Lower leg skin (tissue), 4 donors: ENCODE data around the gene TMEM187. TPM values are rescaled to one million over a fixed set of nuclear protein-coding genes. Genes with fewer than 3 reads are reported as not detected.

Experiments
- DNase-seq, 2 donors: peaks; one replicate each; pipeline ENCODE4 v3.0.0-alpha.2; 2019; ENCODE audit warnings: low spot score in 2 of 2
- H3K4me3 ChIP-seq: fragments of 200-600 bp; sonication (generic); 2 replicates; pipeline ENCODE4 v1.5.1; 2017; ENCODE audit warnings: mild to moderate bottlenecking, low read depth; ENCODE audit not compliant: poor library complexity, severe bottlenecking
- CTCF ChIP-seq, 3 donors: fragments of 450-650 bp; IDR thresholded peaks; one replicate each; pipeline ENCODE4 v1.5.1; 2016; ENCODE audit warnings: antibody characterized with exemption in 3 of 3, mild to moderate bottlenecking in 3 of 3, moderate library complexity in 2 of 3
- POLR2A ChIP-seq, 2 donors: fragments of 450-650 bp; IDR thresholded peaks; one replicate each; pipeline ENCODE4 v1.6.1; 2016 to 2017; ENCODE audit warnings: antibody characterized with exemption in 2 of 2, mild to moderate bottlenecking in 1 of 2, moderate library complexity in 1 of 2
- WGBS, 2 donors: methylation state at CpG; one replicate each; pipeline ENCODE4 v1.1.5; 2018; 5-methylcytosine and 5-hydroxymethylcytosine counted together
- intact Hi-C: fragments of 100-400 bp; cut with DNase I; formaldehyde crosslinking; loops from one replicate; pipeline ENCODE4 v1.15.0; 2023; ENCODE audit warnings: low total_unique reads
- total RNA-seq, 4 donors: library from RNA; depleted of rRNA; stranded (reverse); fragments of >200 nt; gene quantifications; one replicate each; pipeline ENCODE4 v1.1.0, GENCODE V29; 2016

Gene TMEM187
- total RNA-seq, 4 donors from 2014 or later = 10.1 to 21.6 (median 14.4) TPM

DNA sequence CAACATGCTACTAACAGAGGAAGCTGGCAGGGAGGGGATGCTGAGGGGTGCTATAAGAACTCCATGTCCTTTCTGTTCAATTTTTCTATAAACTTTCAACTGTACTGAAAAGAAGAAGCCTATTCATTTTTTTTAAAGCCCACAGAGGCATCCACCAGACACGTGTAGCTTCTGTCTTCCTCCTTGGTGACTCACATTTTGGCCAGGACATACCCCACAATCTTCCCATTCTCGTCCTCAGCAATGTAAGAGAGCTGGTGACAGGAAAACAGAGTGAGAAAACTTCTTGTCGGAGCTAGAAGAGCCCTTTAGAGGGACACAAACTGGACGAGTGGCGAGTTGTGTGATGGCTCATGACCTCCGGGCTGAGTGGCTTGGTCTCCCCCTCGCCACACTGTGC is 38.8 kb upstream of the TMEM187 start:
- intact Hi-C loops = no loop called here
- no peak overlapping the region for H3K4me3 ChIP-seq
- 27 to 44% methylated on average over 7 of the region's 7 CpGs for WGBS, 2 donors
- no peak for DNase-seq
- no peak for TF ChIP-seq POLR2A (IDR thresholded peaks at IDR 0.05)
- no peak for TF ChIP-seq CTCF (IDR thresholded peaks at IDR 0.05)

DNA sequence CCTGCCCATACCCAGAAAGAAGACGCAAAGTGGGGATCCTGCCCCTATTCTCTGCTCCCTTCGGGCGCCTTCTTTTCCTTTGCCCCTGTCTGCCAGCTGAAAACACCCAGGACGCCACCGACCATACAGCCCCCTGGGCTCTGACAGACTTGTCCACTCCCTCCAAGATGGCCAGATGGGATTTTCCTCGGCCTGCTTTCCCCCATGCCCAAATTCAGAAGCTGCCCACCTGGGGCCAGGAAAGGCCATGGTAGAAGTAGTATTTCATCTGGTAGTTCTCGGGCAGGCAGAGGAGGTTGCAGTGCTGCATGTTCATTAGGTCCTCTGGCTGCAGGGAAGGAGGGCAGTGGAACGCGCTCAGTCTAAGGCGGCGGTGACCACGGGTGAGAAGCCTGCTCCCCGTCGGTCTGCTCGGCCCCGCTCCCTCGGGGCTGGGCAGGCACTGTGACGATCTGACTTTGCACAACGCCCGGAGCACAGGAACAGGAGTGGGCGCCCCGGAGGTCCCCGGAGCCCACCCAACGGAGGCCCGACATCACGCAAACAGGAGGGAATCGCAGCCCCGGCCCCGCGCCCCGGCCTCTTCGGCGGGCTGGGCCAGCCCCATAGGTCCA is 38.3 kb upstream of the TMEM187 start:
- TF ChIP-seq CTCF (IDR thresholded peaks at IDR 0.05) (no peak), POLR2A (IDR thresholded peaks at IDR 0.05) (no peak)
- peak overlapping the region; percentile 58 for H3K4me3 ChIP-seq
- no peak for DNase-seq
- intact Hi-C loops = no loop called here
- 10 to 26% methylated on average over 6 to 29 of the region's 33 CpGs for WGBS, 2 donors

DNA sequence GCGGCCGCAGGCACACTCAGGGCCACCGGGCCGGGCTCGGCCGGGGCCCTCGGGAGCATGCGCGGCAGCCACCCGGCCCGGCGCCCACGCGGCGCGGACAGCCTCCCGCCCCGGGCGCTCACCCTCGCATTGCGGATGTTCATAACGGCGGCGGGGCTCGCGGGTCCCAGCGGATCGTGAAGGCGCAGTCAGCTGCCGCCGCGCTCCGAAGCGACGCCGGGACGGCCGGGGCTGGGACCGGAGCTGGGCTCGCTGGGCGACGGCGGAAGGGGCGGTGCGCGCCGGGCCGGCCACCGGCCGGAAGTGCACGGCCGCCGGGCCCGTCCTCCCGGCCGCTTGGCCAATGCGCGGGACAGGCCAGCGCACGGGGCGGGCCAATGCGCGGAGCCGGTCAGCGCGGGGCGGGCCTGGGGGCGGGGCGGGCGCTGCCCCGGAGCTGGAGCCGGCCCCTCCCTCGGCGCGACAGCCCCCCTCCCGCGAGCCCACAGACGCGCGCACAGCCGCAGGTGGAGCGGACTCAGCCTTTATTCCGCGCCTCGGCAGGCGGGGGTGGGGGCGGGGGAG is 37.7 kb upstream of the TMEM187 start, which contains the start of gene NAA10:
Gene NAA10, minus strand, starts transcription at position 276 of the 564 bp plus-strand sequence. Its CDS starts 133 bp downstream, at position 143.
- WGBS, 2 donors = 31% methylated on average over 52 of the region's 87 CpGs; no CpG with 5 or more reads in 1 of the 2 donors
- peak within 1 kb of the TSS; percentile 58 for H3K4me3 ChIP-seq
- TF ChIP-seq CTCF (IDR thresholded peaks at IDR 0.05) (no peak), POLR2A (IDR thresholded peaks at IDR 0.05) (no peak)
- no peak for DNase-seq
- intact Hi-C loops = no loop called here

DNA sequence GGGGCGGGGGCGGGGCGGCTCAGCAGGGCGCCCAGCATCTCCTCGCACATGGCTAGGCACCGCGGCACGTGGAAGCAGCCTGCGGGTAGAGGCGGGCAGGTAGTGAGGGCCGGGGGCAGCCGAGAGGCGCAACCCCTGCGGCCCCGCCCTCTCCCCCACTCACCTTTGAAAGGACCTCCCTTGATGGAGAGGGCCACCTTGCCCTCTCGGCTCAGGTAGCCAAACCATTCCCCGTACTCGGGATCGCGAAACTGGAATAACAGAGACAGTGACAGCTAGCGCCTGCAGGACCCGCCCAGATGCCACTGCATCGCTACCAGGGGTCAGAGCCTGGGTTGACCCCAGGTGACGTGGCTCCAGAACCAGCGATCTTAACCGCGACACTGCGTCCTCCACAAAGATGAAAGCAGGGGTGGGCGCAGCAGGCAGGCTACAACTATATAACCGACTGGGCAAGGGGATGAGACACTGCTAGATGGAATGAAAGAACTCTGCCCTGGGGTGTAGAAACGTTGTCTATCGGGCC is 37.2 kb upstream of the TMEM187 start:
- no peak overlapping the region for H3K4me3 ChIP-seq
- DNase-seq = no peak
- intact Hi-C loops = no loop called here
- no peak for TF ChIP-seq POLR2A (IDR thresholded peaks at IDR 0.05)
- no peak for TF ChIP-seq CTCF (IDR thresholded peaks at IDR 0.05)
- 30 to 40% methylated on average over 2 to 28 of the region's 32 CpGs for WGBS, 2 donors

- DNase-seq = no peak
- no peak for TF ChIP-seq POLR2A (IDR thresholded peaks at IDR 0.05)
- TF ChIP-seq CTCF (IDR thresholded peaks at IDR 0.05) = no peak
- 82 to 100% methylated on average over 2 to 3 of the region's 3 CpGs for WGBS, 2 donors
- intact Hi-C loops = no loop called here
- H3K4me3 ChIP-seq = no peak overlapping the region
Measured at GRCh38 chrX:153937056-153937455, 35.5 kb upstream of the TMEM187 start.
